SK-N-SH treated with all-trans-retinoic acid at 6 μM for 48 hours (cell line): ENCODE data around the gene PAIP2.

Experiments
- ATAC-seq: fragments of 200-7000 bp; cut with Tn5 transposase; 3 replicates; pipeline ENCODE4 v1.9.1; 2020; ENCODE audit warnings: mild to moderate bottlenecking, moderate library complexity
- BACH2 ChIP-seq: fragments of 250-450 bp; sonication (Bioruptor Pico); IDR thresholded peaks from 2 replicates; pipeline ENCODE4 v1.9.0; 2021; ENCODE audit warnings: mild to moderate bottlenecking, borderline replicate concordance
- CSDC2 ChIP-seq: fragments of 250-450 bp; sonication (Bioruptor Pico); IDR thresholded peaks from 2 replicates; pipeline ENCODE4 v1.5.0; 2020; ENCODE audit warnings: mild to moderate bottlenecking, moderate library complexity
- ESRRG ChIP-seq: fragments of 250-450 bp; sonication (Bioruptor Pico); IDR thresholded peaks from 2 replicates; pipeline ENCODE4 v1.6.1; 2021; ENCODE audit warnings: mild to moderate bottlenecking
- GLIS3 ChIP-seq: fragments of 250-450 bp; sonication (Bioruptor Pico); IDR thresholded peaks from 2 replicates; pipeline ENCODE4 v1.5.0; 2020; ENCODE audit warnings: mild to moderate bottlenecking, moderate library complexity
- ISL1 ChIP-seq: fragments of 250-450 bp; sonication (Bioruptor Pico); IDR thresholded peaks from 2 replicates; pipeline ENCODE4 v2.1.2; 2022; ENCODE audit warnings: mild to moderate bottlenecking, moderate library complexity
- OSR1 ChIP-seq: fragments of 250-450 bp; sonication (Bioruptor Pico); IDR thresholded peaks from 2 replicates; pipeline ENCODE4 v1.8.0; 2022; ENCODE audit warnings: moderate library complexity, mild to moderate bottlenecking, inconsistent platforms
- PPARA ChIP-seq: fragments of 250-450 bp; sonication (Bioruptor Pico); IDR thresholded peaks from 2 replicates; pipeline ENCODE4 v1.5.0; 2020; ENCODE audit warnings: mild to moderate bottlenecking, borderline replicate concordance
- RARB ChIP-seq: fragments of 250-450 bp; sonication (Bioruptor Pico); IDR thresholded peaks from 2 replicates; pipeline ENCODE4 v1.8.0; 2021; ENCODE audit warnings: mild to moderate bottlenecking, moderate library complexity
- ZFP3 ChIP-seq: fragments of 250-450 bp; sonication (Bioruptor Pico); IDR thresholded peaks from 2 replicates; pipeline ENCODE4 v1.5.0; 2020; ENCODE audit warnings: mild to moderate bottlenecking, moderate library complexity
- ZNF565 ChIP-seq: fragments of 450-650 bp; formaldehyde crosslinking; conservative IDR thresholded peaks from 2 replicates; pipeline ENCODE4 v1.5.0; 2020; ENCODE audit warnings: low read depth, mild to moderate bottlenecking, moderate library complexity
- ZNF70 ChIP-seq: fragments of 450-650 bp; formaldehyde crosslinking; IDR thresholded peaks from 2 replicates; pipeline ENCODE4 v1.5.0; 2020; ENCODE audit warnings: mild to moderate bottlenecking, moderate library complexity
- ZNF8 ChIP-seq: fragments of 450-650 bp; formaldehyde crosslinking; IDR thresholded peaks from 2 replicates; pipeline ENCODE4 v1.5.0; 2020; ENCODE audit warnings: mild to moderate bottlenecking, moderate library complexity
- TF ChIP-seq, protein P1 (sequence below): fragments of 250-450 bp; sonication (Bioruptor Pico); IDR thresholded peaks from 2 replicates; pipeline ENCODE4 v1.8.0; 2021; ENCODE audit warnings: low read depth, mild to moderate bottlenecking, moderate library complexity, borderline replicate concordance
- TF ChIP-seq, protein P2 (sequence below): fragments of 250-450 bp; sonication (Bioruptor Pico); IDR thresholded peaks from 2 replicates; pipeline ENCODE4 v1.5.1; 2020; ENCODE audit warnings: low read depth, mild to moderate bottlenecking, moderate library complexity
- TF ChIP-seq, protein P3 (sequence below): fragments of 250-450 bp; sonication (Bioruptor Pico); IDR thresholded peaks from 2 replicates; pipeline ENCODE4 v1.5.0; 2020; ENCODE audit warnings: mild to moderate bottlenecking, moderate library complexity
- TF ChIP-seq, protein P4 (sequence below): fragments of 250-450 bp; sonication (Bioruptor Pico); IDR thresholded peaks from 2 replicates; pipeline ENCODE4 v1.8.0; 2020; ENCODE audit warnings: mild to moderate bottlenecking, moderate library complexity, borderline replicate concordance

PAIP2 gene

DNA sequence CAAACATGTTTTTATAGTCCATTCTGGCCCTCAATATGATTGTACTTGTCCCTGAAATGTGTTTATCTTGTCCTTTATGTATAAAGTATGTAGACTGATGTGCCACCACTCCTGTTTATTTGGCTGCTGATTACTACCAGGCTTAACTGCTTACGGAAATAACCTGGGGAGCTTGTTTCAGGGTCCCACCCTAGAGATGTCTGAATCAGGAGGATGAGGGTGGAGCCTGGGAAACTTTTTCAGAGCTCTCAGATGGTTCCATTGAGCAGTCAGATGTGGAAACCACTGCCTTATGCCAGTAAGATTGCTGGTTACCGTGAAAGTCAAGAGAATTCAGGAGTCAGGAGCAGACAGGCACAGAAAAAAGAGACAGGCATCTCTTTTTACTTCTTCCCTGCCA lies 22.3 kb downstream of the PAIP2 start:
- TF ChIP-seq, protein P1, sequence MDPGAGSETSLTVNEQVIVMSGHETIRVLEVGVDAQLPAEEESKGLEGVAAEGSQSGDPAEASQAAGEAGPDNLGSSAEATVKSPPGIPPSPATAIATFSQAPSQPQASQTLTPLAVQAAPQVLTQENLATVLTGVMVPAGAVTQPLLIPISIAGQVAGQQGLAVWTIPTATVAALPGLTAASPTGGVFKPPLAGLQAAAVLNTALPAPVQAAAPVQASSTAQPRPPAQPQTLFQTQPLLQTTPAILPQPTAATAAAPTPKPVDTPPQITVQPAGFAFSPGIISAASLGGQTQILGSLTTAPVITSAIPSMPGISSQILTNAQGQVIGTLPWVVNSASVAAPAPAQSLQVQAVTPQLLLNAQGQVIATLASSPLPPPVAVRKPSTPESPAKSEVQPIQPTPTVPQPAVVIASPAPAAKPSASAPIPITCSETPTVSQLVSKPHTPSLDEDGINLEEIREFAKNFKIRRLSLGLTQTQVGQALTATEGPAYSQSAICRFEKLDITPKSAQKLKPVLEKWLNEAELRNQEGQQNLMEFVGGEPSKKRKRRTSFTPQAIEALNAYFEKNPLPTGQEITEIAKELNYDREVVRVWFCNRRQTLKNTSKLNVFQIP = no peak
- TF ChIP-seq ZFP3 (CRISPR knock-in tag) (no peak), ISL1 (CRISPR knock-in tag) (no peak), BACH2 (CRISPR knock-in tag) (no peak), ZNF8 (CRISPR knock-in tag) (no peak), CSDC2 (CRISPR knock-in tag) (no peak)
- TF ChIP-seq, protein P2, sequence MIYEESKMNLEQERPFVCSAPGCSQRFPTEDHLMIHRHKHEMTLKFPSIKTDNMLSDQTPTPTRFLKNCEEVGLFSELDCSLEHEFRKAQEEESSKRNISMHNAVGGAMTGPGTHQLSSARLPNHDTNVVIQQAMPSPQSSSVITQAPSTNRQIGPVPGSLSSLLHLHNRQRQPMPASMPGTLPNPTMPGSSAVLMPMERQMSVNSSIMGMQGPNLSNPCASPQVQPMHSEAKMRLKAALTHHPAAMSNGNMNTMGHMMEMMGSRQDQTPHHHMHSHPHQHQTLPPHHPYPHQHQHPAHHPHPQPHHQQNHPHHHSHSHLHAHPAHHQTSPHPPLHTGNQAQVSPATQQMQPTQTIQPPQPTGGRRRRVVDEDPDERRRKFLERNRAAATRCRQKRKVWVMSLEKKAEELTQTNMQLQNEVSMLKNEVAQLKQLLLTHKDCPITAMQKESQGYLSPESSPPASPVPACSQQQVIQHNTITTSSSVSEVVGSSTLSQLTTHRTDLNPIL (CRISPR knock-in tag) = no peak
- TF ChIP-seq, protein P3, sequence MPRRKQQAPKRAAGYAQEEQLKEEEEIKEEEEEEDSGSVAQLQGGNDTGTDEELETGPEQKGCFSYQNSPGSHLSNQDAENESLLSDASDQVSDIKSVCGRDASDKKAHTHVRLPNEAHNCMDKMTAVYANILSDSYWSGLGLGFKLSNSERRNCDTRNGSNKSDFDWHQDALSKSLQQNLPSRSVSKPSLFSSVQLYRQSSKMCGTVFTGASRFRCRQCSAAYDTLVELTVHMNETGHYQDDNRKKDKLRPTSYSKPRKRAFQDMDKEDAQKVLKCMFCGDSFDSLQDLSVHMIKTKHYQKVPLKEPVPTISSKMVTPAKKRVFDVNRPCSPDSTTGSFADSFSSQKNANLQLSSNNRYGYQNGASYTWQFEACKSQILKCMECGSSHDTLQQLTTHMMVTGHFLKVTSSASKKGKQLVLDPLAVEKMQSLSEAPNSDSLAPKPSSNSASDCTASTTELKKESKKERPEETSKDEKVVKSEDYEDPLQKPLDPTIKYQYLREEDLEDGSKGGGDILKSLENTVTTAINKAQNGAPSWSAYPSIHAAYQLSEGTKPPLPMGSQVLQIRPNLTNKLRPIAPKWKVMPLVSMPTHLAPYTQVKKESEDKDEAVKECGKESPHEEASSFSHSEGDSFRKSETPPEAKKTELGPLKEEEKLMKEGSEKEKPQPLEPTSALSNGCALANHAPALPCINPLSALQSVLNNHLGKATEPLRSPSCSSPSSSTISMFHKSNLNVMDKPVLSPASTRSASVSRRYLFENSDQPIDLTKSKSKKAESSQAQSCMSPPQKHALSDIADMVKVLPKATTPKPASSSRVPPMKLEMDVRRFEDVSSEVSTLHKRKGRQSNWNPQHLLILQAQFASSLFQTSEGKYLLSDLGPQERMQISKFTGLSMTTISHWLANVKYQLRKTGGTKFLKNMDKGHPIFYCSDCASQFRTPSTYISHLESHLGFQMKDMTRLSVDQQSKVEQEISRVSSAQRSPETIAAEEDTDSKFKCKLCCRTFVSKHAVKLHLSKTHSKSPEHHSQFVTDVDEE (CRISPR knock-in tag) = no peak

DNA sequence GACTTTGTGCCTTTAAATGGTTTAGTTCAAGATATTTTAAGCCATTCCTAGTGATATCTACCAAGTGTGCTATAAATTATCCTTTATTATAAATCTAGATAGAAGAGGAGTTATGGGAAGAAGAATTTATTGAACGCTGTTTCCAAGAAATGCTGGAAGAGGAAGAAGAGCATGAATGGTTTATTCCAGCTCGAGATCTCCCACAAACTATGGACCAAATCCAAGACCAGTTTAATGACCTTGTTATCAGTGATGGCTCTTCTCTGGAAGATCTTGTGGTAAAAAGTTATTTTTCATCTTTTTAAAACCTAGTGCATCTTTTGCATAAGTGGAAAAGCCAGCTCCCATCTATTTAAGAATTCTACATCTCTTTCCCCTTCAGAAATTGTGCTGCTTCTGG lies 22.8 kb downstream of the PAIP2 start:
- no peak for ATAC-seq
- TF ChIP-seq, protein P3 (CRISPR knock-in tag) = no peak
- TF ChIP-seq GLIS3 (CRISPR knock-in tag) = no peak

More for the DNA sequence above, 22.3 kb downstream of the PAIP2 start:
- ATAC-seq = no peak

DNA sequence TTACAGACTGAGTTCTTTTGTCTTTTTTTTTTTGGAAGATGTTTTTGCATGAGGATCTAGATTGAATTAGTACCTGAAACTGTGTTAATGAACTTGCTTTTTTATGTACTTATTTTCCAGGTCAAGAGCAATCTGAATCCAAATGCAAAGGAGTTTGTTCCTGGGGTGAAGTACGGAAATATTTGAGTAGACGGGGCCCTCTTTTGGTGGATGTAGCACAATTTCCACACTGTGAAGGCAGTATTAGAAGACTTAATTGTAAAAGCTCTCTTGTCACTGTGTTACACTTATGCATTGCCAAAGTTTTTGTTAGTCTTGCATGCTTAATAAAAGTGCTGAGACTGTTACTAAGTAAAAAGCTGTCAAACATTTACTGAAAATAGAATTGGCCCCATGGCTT lies 27.0 kb downstream of the PAIP2 start:
- TF ChIP-seq, protein P1 = no peak
- TF ChIP-seq, protein P4, sequence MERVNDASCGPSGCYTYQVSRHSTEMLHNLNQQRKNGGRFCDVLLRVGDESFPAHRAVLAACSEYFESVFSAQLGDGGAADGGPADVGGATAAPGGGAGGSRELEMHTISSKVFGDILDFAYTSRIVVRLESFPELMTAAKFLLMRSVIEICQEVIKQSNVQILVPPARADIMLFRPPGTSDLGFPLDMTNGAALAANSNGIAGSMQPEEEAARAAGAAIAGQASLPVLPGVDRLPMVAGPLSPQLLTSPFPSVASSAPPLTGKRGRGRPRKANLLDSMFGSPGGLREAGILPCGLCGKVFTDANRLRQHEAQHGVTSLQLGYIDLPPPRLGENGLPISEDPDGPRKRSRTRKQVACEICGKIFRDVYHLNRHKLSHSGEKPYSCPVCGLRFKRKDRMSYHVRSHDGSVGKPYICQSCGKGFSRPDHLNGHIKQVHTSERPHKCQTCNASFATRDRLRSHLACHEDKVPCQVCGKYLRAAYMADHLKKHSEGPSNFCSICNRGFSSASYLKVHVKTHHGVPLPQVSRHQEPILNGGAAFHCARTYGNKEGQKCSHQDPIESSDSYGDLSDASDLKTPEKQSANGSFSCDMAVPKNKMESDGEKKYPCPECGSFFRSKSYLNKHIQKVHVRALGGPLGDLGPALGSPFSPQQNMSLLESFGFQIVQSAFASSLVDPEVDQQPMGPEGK (CRISPR knock-in tag) = no peak
- TF ChIP-seq OSR1 (CRISPR knock-in tag) (no peak), ZNF70 (CRISPR knock-in tag) (no peak), ZNF565 (CRISPR knock-in tag) (no peak), ESRRG (CRISPR knock-in tag) (no peak), BACH2 (CRISPR knock-in tag) (no peak), RARB (CRISPR knock-in tag) (no peak), PPARA (CRISPR knock-in tag) (no peak)
- TF ChIP-seq, all 23 proteins: peak for 0

More for the DNA sequence above, 27.0 kb downstream of the PAIP2 start:
- peak; percentile 30 for ATAC-seq
